B cell (primary cell): ENCODE data around the gene HYLS1. TPM values are rescaled to one million over a fixed set of nuclear protein-coding genes. Genes with fewer than 3 reads are reported as not detected.

Experiments
- ATAC-seq: fragments of 200-7000 bp; cut with Tn5 transposase; one replicate; pipeline ENCODE4 v1.10.0; 2021; ENCODE audit warnings: low read depth, mild to moderate bottlenecking, moderate number of reproducible peaks, moderate library complexity
- CTCF ChIA-PET: fragments of 350-600 bp; sonication (Branson Sonifier 250); formaldehyde crosslinking; loops from one replicate; lab custom pipeline; 2021; ENCODE audit warnings: antibody characterized with exemption, inconsistent platforms; lab: Charles Lee
- POLR2A ChIA-PET: fragments of 350-600 bp; sonication (Branson Sonifier 250); formaldehyde crosslinking; loops from one replicate; lab custom pipeline; 2021; ENCODE audit warnings: antibody characterized with exemption; lab: Charles Lee
- DNase-seq: peaks from one replicate; pipeline ENCODE4 v3.0.0; 2013
- H2AFZ ChIP-seq: 2 replicates; pipeline ENCODE4 v1.6.1; 2012; ENCODE audit warnings: mild to moderate bottlenecking, low read depth, low read length; ENCODE audit not compliant: insufficient read depth, poor library complexity, severe bottlenecking
- H3K27ac ChIP-seq, 2 donors: 1 replicate in 1 of 2; 2 replicates in 1 of 2; pipeline ENCODE4 v1.5.1; 2012 to 2013; ENCODE audit warnings: low read length in 2 of 2, mild to moderate bottlenecking in 2 of 2, moderate library complexity in 1 of 2
- H3K27me3 ChIP-seq, 4 experiments: fragments of 200-600 bp in 1 of 4; sonication (generic) in 1 of 4; replicated peaks in 1 of 4; 1 replicate in 2 of 4; 2 replicates in 2 of 4; pipeline versions ENCODE4 v1.6.1 to v1.7.0; 2013 to 2016; ENCODE audit warnings: low read length in 3 of 4, mild to moderate bottlenecking in 2 of 4, mixed read lengths in 1 of 4, moderate library complexity in 1 of 4; ENCODE audit not compliant: insufficient read depth in 4 of 4, control insufficient read depth in 3 of 4; ENCODE audit errors: control extremely low read depth in 1 of 4
- H3K36me3 ChIP-seq, 2 experiments: replicated peaks in 1 of 2; 1 replicate in 1 of 2; 2 replicates in 1 of 2; pipeline versions ENCODE4 v1.6.1 to v1.7.1; 2013; ENCODE audit warnings: low read length in 1 of 2; ENCODE audit not compliant: insufficient read depth in 2 of 2, control insufficient read depth in 1 of 2; ENCODE audit errors: control extremely low read depth in 1 of 2, extremely low read depth in 1 of 2
- H3K4me1 ChIP-seq, 2 donors: fragments of 200-600 bp in 1 of 2; sonication (generic) in 1 of 2; 1 replicate in 1 of 2; 2 replicates in 1 of 2; pipeline versions ENCODE4 v1.5.1 to v1.6.1; 2013 to 2017; ENCODE audit warnings: low read length in 2 of 2; ENCODE audit not compliant: control insufficient read depth in 2 of 2, insufficient read depth in 2 of 2
- H3K4me2 ChIP-seq: replicated peaks from 2 replicates; pipeline ENCODE3; 2012; ENCODE audit warnings: mild to moderate bottlenecking, low read depth, low read length; ENCODE audit not compliant: poor library complexity, severe bottlenecking
- H3K4me3 ChIP-seq, 5 experiments: fragments of 200-600 bp in 1 of 5; sonication (generic) in 1 of 5; 1 replicate in 3 of 5; 2 replicates in 2 of 5; pipeline versions ENCODE4 v1.5.1 to v1.7.0; 2011 to 2016; ENCODE audit warnings: low read length in 4 of 5, mild to moderate bottlenecking in 4 of 5, low read depth in 2 of 5, control low read depth in 1 of 5, moderate library complexity in 1 of 5; ENCODE audit not compliant: insufficient read depth in 1 of 5; ENCODE audit errors: control extremely low read depth in 1 of 5, extremely low read depth in 1 of 5
- H3K79me2 ChIP-seq: fragments of 200-600 bp; sonication (generic); one replicate; pipeline ENCODE4 v1.6.0; 2016; ENCODE audit warnings: low read length; ENCODE audit not compliant: control insufficient read depth, insufficient read depth
- H3K9ac ChIP-seq: fragments of 200-600 bp; sonication (generic); 2 replicates; pipeline ENCODE4 v1.6.1; 2017; ENCODE audit warnings: mild to moderate bottlenecking, low read length, moderate library complexity
- H3K9me3 ChIP-seq, 3 donors: one replicate each; pipeline versions ENCODE4 v1.6.1 to v1.7.1; 2013; ENCODE audit warnings: low read length in 2 of 3; ENCODE audit not compliant: control insufficient read depth in 2 of 3, insufficient read depth in 1 of 3; ENCODE audit errors: control extremely low read depth in 1 of 3
- H4K20me1 ChIP-seq: 2 replicates; pipeline ENCODE4 v1.6.0; 2012; ENCODE audit warnings: mild to moderate bottlenecking, low read length; ENCODE audit not compliant: insufficient read depth, control insufficient read depth, poor library complexity, severe bottlenecking
- H3K27ac Mint-ChIP-seq: one replicate; pipeline ENCODE4 v1.8.0; 2021; ENCODE audit warnings: mixed read lengths
- H3K27me3 Mint-ChIP-seq: one replicate; pipeline ENCODE4 v1.8.0; 2021; ENCODE audit warnings: mixed read lengths
- H3K4me1 Mint-ChIP-seq: one replicate; pipeline ENCODE4 v1.8.0; 2021; ENCODE audit warnings: mixed read lengths
- H3K4me3 Mint-ChIP-seq: one replicate; pipeline ENCODE4 v1.8.0; 2021; ENCODE audit warnings: mixed read lengths
- H3K9me3 Mint-ChIP-seq: one replicate; pipeline ENCODE4 v1.8.0; 2022; ENCODE audit warnings: mixed read lengths; ENCODE audit not compliant: insufficient read depth
- EZH2 ChIP-seq: IDR thresholded peaks from 2 replicates; pipeline ENCODE4 v1.6.1; 2012; ENCODE audit warnings: borderline replicate concordance, low read depth, mild to moderate bottlenecking, moderate library complexity, low read length; ENCODE audit not compliant: insufficient read depth, poor library complexity, severe bottlenecking
- WGBS: methylation state at CpG from one replicate; pipeline ENCODE4 v1.1.5; 2013; ENCODE audit warnings: missing lambda C conversion rate; ENCODE audit not compliant: insufficient coverage; 5-methylcytosine and 5-hydroxymethylcytosine counted together
- intact Hi-C: fragments of 100-400 bp; cut with micrococcal nuclease; formaldehyde crosslinking; loops from one replicate; pipeline ENCODE4 v1.10.0; 2022
- polyA plus RNA-seq: library from polyadenylated mRNA; depleted of rRNA; stranded (reverse); fragments of >200 nt; gene quantifications from 2 replicates; pipeline ENCODE4 v1.2.3, GENCODE V29; 2012
- total RNA-seq, 2 donors: library from RNA; stranded (reverse); fragments of 120-200 nt in 1 of 2; gene quantifications; 1 replicate in 1 of 2; 2 replicates in 1 of 2; pipeline versions ENCODE4 v1.2.3 to v1.2.4, GENCODE V29; 2013 to 2022
- TF ChIP-seq, protein P1 (sequence below): fragments of 200-600 bp; IDR thresholded peaks from one replicate; pipeline ENCODE4 v1.8.0; 2022; ENCODE audit warnings: antibody characterized with exemption, mild to moderate bottlenecking

The HYLS1 gene
- total and polyA plus RNA-seq, 2 donors (not counting 1 experiment from before 2014, with no cell fraction given): 3.1 to 9.4 TPM

GRCh38 chr11:125924384-125925007 lies 37.0 kb downstream of the HYLS1 start:
- TF ChIP-seq, protein P1, sequence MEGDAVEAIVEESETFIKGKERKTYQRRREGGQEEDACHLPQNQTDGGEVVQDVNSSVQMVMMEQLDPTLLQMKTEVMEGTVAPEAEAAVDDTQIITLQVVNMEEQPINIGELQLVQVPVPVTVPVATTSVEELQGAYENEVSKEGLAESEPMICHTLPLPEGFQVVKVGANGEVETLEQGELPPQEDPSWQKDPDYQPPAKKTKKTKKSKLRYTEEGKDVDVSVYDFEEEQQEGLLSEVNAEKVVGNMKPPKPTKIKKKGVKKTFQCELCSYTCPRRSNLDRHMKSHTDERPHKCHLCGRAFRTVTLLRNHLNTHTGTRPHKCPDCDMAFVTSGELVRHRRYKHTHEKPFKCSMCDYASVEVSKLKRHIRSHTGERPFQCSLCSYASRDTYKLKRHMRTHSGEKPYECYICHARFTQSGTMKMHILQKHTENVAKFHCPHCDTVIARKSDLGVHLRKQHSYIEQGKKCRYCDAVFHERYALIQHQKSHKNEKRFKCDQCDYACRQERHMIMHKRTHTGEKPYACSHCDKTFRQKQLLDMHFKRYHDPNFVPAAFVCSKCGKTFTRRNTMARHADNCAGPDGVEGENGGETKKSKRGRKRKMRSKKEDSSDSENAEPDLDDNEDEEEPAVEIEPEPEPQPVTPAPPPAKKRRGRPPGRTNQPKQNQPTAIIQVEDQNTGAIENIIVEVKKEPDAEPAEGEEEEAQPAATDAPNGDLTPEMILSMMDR: no peak
- no peak for TF ChIP-seq EZH2
- Mint-ChIP-seq H3K9me3 (no peaks in the 10 kb centered on the region), H3K4me1 (peaks cover 2% of the 10 kb centered on the region), H3K27ac (no peak overlapping the region), H3K27me3 (peaks cover 40% of the 10 kb centered on the region), H3K4me3 (no peak overlapping the region)
- ChIA-PET POLR2A (no interaction called here), CTCF (interaction anchor here (1.4 to 3.4 kb wide), 3 partner anchors 8 to 556 kb away, joined by 3 to 29 read pairs (median 9); no protein-coding TSS in a partner anchor)
- DNase-seq: no peak
- Histone ChIP-seq H3K4me2 (no peak overlapping the region), H2AFZ (no peak overlapping the region), H3K27ac (no peak overlapping the region), H3K9me3 (no peaks in the 10 kb centered on the region), H3K9ac (no peak overlapping the region), H3K4me1 (no peaks in the 10 kb centered on the region), H4K20me1 (no peaks in the 10 kb centered on the region), H3K27me3 (peaks cover 0 to 11% (median 0%) of the 10 kb centered on the region in 4 experiments), H3K36me3 (no peaks in the 10 kb centered on the region), H3K4me3 (no peak overlapping the region), H3K79me2 (no peaks in the 10 kb centered on the region)
- intact Hi-C loops: no loop called here
- ATAC-seq: no peak
- 87% methylated on average over 9 of the region's 9 CpGs for WGBS

GRCh38 chr11:125925247-125925740 lies 37.8 kb downstream of the HYLS1 start:
- H3K36me3 ChIP-seq: no peaks in the 10 kb centered on the region
- H3K9me3 Mint-ChIP-seq: no peaks in the 10 kb centered on the region
- POLR2A ChIA-PET: no interaction called here

More at GRCh38 chr11:125925247-125925740, 37.8 kb downstream of the HYLS1 start:
- ATAC-seq (no peak), DNase-seq (no peak)
- Histone ChIP-seq H3K79me2 (no peaks in the 10 kb centered on the region), H2AFZ (no peak overlapping the region), H4K20me1 (no peaks in the 10 kb centered on the region), H3K9ac (no peak overlapping the region), H3K4me1 (no peaks in the 10 kb centered on the region), H3K27ac (no peak overlapping the region), H3K4me3 (no peak overlapping the region), H3K9me3 (no peaks in the 10 kb centered on the region), H3K27me3 (peaks cover 0 to 13% (median 0%) of the 10 kb centered on the region in 4 experiments), H3K4me2 (no peak overlapping the region)
- Mint-ChIP-seq H3K4me1 (peaks cover 2% of the 10 kb centered on the region), H3K27me3 (peaks cover 45% of the 10 kb centered on the region), H3K4me3 (no peak overlapping the region), H3K27ac (no peak overlapping the region)
- CTCF ChIA-PET: interaction anchor here (0.8 to 3.4 kb wide), 3 partner anchors 8 to 556 kb away, joined by 3 to 29 read pairs (median 4); no protein-coding TSS in a partner anchor
- 71% methylated on average over 4 of the region's 6 CpGs for WGBS
- intact Hi-C loops: no loop called here
- TF ChIP-seq, protein P1: no peak
- no peak for TF ChIP-seq EZH2
